Astrocyte of the cerebellum (primary cell): ENCODE data around the gene ERBB4.

Experiments
- DNase-seq: peaks from one replicate; pipeline ENCODE4 v3.0.0-alpha.2; 2011; ENCODE audit warnings: low read depth
- H3K4me3 ChIP-seq: 2 replicates; pipeline ENCODE4 v1.5.1; 2011; ENCODE audit warnings: mild to moderate bottlenecking, low read depth, low read length, moderate library complexity
- CTCF ChIP-seq: IDR thresholded peaks from 2 replicates; pipeline ENCODE4 v1.5.1; 2012; ENCODE audit warnings: low read length, low read depth, moderate library complexity, mild to moderate bottlenecking; ENCODE audit errors: missing control alignments
- in situ Hi-C: cut with HindIII; loops from 2 replicates; pipeline ENCODE4 v1.10.0; 2017; ENCODE audit warnings: low sequenced_read_pairs

ERBB4 gene

GRCh38 chr2:212330263-212330662 lies 208.3 kb downstream of the ERBB4 start:
- in situ Hi-C loops, result no loop called here
- no peak for TF ChIP-seq CTCF
- no peak overlapping the region for H3K4me3 ChIP-seq
- no peak for DNase-seq

GRCh38 chr2:212328712-212329496 lies 209.7 kb downstream of the ERBB4 start:
- H3K4me3 ChIP-seq, result no peak overlapping the region
- in situ Hi-C loops, result no loop called here
- DNase-seq, result no peak
- no peak for TF ChIP-seq CTCF

- in situ Hi-C loops, result no loop called here
- H3K4me3 ChIP-seq, result no peak overlapping the region
- DNase-seq, result no peak
- TF ChIP-seq CTCF, result no peak
Observed at GRCh38 chr2:212328136-212328535, 210.5 kb downstream of the ERBB4 start.

GRCh38 chr2:212327171-212327809 lies 211.3 kb downstream of the ERBB4 start:
- TF ChIP-seq CTCF, result no peak
- H3K4me3 ChIP-seq, result no peak overlapping the region
- in situ Hi-C loops, result no loop called here
- DNase-seq, result no peak

GRCh38 chr2:212318636-212319035 lies 220.0 kb downstream of the ERBB4 start:
- in situ Hi-C loops, result no loop called here

GRCh38 chr2:212314680-212315079 lies 223.9 kb downstream of the ERBB4 start:
- no peak for TF ChIP-seq CTCF
- in situ Hi-C loops, result no loop called here
- DNase-seq, result no peak
- H3K4me3 ChIP-seq, result no peak overlapping the region

More at GRCh38 chr2:212318636-212319035, 220.0 kb downstream of the ERBB4 start:
- DNase-seq, result no peak
- no peak overlapping the region for H3K4me3 ChIP-seq
- TF ChIP-seq CTCF, result no peak
